GM12873 (cell line): Measurements from ENCODE around the gene TMA7.

Source experiments
- CTCF ChIP-seq: IDR thresholded peaks from 2 replicates; pipeline ENCODE4 v1.5.1; 2012; ENCODE audit warnings: low read depth, mild to moderate bottlenecking, moderate library complexity, low read length, control low read depth; ENCODE audit not compliant: insufficient read depth; ENCODE audit errors: missing control alignments

TMA7 gene

DNA sequence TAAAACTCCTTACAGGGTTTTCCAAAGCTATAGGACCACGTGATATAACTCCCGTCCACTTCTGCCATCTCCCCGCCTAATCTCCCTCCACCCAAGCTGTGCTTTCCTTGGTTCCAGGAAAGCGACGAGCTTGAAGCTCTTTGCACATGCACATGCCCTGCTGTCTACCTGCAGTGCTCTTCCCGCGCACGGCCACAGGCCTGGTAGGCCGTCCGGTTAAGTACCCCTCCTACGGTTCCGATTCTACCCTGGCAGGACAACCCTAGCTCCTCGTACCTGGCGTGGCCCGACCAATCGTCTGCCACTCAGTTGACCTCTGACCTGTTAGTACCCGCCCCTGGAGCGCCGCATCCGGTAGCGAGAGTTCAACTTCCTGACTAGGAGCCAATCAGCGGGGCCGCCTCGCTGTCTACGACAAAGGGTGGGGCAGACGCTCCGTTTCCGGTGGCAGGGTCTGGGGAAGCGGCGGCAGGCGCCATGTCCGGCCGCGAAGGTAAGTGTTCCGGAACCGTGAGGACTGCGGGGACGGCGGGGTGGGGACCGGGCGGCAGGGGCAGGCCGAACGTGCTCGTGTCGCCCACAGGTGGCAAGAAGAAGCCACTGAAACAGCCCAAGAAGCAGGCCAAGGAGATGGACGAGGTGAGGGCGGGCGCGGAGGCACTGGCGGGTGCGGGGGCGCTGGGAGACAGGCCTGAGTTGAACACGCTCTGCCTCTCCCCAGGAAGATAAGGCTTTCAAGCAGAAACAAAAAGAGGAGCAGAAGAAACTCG lies at the start of gene TMA7, which contains the start of gene CCDC51:
TSS of gene TMA7 (plus strand) at position 438 of the 770 bp plus-strand sequence. CDS start at position 478, 40 bp downstream.
TSS of gene CCDC51 (minus strand) at position 300 of the 770 bp plus-strand sequence. CDS start 4,991 bp downstream, outside the sequence.
- TF ChIP-seq CTCF = no peak

DNA sequence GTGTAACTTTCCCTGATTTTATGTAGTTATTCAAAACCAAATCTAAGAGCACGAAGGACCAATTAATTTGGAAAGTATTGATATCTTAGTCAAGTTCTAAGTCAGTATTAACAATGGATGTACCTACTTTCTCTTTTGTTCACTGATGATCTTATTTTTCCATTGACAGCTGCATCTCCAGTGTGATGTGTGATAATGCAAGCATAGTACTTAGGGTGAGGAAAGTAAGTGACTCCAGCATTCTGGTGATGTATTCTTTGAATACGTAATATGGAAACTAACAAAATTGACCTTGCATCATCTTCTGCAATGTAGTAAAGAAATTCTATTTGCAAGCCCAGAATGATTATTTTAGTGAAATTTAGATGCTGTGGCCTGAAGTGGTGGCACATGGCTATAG lies 45.7 kb upstream of the TMA7 start:
- TF ChIP-seq CTCF = no peak

DNA sequence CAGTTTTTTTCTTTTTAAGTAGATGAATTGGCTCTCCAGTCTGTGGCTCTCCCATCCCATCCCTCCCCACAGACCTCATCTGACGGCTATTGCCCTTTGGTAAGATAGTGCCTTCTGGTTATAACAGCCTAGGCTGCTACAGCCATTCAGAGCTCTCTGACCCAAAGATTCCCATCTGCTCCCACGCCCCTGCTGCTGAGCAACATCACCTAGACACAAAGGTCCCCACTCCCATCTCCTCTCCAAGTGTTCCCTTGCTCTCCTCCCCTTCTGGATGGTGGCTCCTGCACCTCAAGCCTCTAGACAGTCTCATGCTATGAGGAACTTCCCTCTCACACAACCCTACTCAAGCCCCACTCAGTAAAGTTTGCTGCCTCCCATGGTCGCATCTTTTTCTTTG lies 44.3 kb upstream of the TMA7 start:
- no peak for TF ChIP-seq CTCF

GRCh38 chr3:48397767-48398681 lies 42.0 kb upstream of the TMA7 start:
- TF ChIP-seq CTCF = no peak

DNA sequence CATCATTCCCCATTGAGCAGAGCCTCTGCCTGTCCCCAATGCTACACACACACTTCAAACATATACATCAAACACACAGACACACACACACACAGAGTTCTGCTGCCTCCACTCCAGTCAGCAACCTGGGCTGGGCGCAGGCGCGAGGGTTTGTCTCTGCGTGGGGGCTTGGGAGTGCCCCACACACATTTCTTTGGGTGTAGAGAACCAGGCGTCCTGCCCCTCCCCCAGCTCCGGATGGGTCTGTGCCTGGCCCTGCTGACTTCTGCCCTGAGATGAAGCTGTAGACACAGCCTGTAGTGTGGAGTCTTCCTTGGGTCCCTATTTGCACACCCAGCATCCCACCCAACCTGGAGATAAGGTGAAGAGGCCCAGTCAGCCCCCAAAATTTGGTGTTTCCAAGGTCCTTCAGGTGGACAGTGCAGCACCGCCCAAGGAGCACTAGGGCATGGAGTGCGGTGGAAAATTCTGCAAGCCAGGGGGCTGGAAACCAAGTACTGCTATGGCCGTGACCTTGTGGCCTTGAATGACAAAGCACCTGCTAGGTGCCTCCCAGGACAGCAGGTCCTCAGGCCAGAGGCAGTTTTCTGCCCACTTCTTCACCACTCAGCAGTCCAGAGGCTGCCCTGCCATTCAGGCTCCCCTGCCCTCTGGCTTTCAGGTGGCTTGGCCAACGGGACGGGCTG lies 41.2 kb upstream of the TMA7 start:
- TF ChIP-seq CTCF = no peak

DNA sequence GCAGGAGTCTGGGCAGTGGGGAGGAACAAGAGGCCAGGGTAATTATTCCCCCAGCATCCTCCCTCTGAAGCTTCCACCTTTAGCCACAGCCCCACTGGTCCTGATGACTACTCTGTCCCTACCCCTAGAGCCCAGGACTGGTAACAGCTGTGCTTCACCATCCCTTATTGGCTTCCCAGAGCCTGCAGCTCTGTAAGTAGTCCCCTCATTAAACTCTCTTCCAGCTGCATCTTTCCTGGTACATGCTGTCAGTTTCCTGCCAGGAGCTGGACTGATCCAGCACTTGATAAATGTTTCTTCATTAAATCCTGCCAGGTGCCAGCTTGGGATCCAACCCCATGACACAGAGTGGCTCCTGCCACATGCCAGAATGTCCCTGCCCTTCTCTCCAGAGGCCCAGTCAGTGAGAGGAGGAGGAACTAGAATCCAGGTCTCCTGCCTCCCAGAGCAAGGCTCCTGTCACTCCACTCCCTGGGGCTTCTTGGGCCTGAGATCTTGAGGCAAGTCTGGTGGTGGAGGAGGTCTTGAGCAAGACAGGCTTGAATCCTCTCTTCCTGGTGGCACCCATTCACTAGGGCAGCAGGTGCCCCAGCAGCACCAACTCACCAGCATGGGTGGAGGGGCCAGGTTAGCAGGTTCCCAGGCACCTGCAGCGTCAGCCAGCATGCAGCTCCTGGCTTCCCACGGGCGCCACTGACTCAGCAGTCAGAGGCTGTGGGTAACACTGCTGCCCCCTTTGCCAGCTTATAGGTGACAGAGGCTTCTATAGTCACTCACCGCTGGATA lies 40.5 kb upstream of the TMA7 start:
- no peak for TF ChIP-seq CTCF
